PC-3 (cell line): Measurements from ENCODE around the gene GULP1. TPM values are rescaled to one million over a fixed set of nuclear protein-coding genes. Genes with fewer than 3 reads are reported as not detected.

ENCODE experiments used
- ATAC-seq: fragments of 200-7000 bp; cut with Tn5 transposase; 2 replicates; pipeline ENCODE4 v1.9.1; 2020; ENCODE audit warnings: mild to moderate bottlenecking, moderate library complexity
- BruUV-seq: library from RNA; stranded (reverse); fragments of 400-500 nt; replicated peaks from 2 replicates; lab custom pipeline; 2021; lab: Mats Ljungman, UMichigan
- CTCF ChIA-PET: fragments of 300-600 bp; sonication (Branson Sonifier 250); formaldehyde crosslinking; loops from one replicate; lab custom pipeline; 2022; ENCODE audit warnings: antibody characterized with exemption; lab: Charles Lee
- POLR2A ChIA-PET: fragments of 300-600 bp; sonication (Branson Sonifier 250); formaldehyde crosslinking; loops from one replicate; lab custom pipeline; 2022; ENCODE audit warnings: antibody characterized with exemption; ENCODE audit not compliant: unreplicated experiment; lab: Charles Lee
- DNase-seq: peaks from one replicate; pipeline ENCODE4 v3.0.0-alpha.2; 2015
- H2AFZ ChIP-seq: fragments of 300-600 bp; sonication (generic); 2 replicates; pipeline ENCODE4 v1.6.0; 2016; ENCODE audit warnings: antibody characterized with exemption, low read length
- H3F3A ChIP-seq: fragments of 300-600 bp; sonication (generic); one replicate; pipeline ENCODE4 v1.6.0; 2017; ENCODE audit warnings: antibody characterized with exemption, low read length, control low read depth, mild to moderate bottlenecking; ENCODE audit not compliant: unreplicated experiment
- H3K27ac ChIP-seq: fragments of 300-600 bp; sonication (generic); 2 replicates; pipeline ENCODE4 v1.5.1; 2016; ENCODE audit warnings: mild to moderate bottlenecking, low read length
- H3K27me3 ChIP-seq: fragments of 300-600 bp; sonication (generic); 2 replicates; pipeline ENCODE4 v1.6.1; 2016; ENCODE audit warnings: low read length, mixed read lengths
- H3K36me3 ChIP-seq: fragments of 300-600 bp; sonication (generic); 2 replicates; pipeline ENCODE4 v1.6.1; 2016; ENCODE audit warnings: low read depth, mixed run types, low read length, mixed read lengths
- H3K4me1 ChIP-seq: fragments of 300-600 bp; sonication (generic); 2 replicates; pipeline ENCODE4 v1.5.1; 2016; ENCODE audit warnings: low read length; ENCODE audit not compliant: insufficient read depth
- H3K4me2 ChIP-seq: fragments of 300-600 bp; sonication (generic); 2 replicates; pipeline ENCODE4 v1.6.0; 2016; ENCODE audit warnings: low read length
- H3K4me3 ChIP-seq: fragments of 300-600 bp; sonication (generic); 2 replicates; pipeline ENCODE4 v1.5.1; 2016; ENCODE audit warnings: mild to moderate bottlenecking, low read length, mixed read lengths
- H3K79me2 ChIP-seq: fragments of 300-600 bp; sonication (generic); 2 replicates; pipeline ENCODE4 v1.6.1; 2017; ENCODE audit warnings: low read length, mixed read lengths
- H3K9ac ChIP-seq: fragments of 300-600 bp; sonication (generic); 2 replicates; pipeline ENCODE4 v1.6.0; 2016; ENCODE audit warnings: mild to moderate bottlenecking, low read length
- H3K9me2 ChIP-seq: fragments of 300-600 bp; sonication (generic); replicated peaks from 2 replicates; pipeline ENCODE4 v1.6.1; 2016; ENCODE audit warnings: mixed run types, low read length, mixed read lengths
- H3K9me3 ChIP-seq: fragments of 300-600 bp; sonication (generic); 2 replicates; pipeline ENCODE4 v1.6.1; 2016; ENCODE audit warnings: low read length, mixed read lengths
- H4K20me1 ChIP-seq: fragments of 300-600 bp; sonication (generic); 2 replicates; pipeline ENCODE4 v1.6.1; 2016; ENCODE audit warnings: low read length, mixed read lengths
- CTCF ChIP-seq: fragments of 300-600 bp; sonication (generic); conservative IDR thresholded peaks from 2 replicates; pipeline ENCODE4 v1.5.1; 2017; ENCODE audit warnings: antibody characterized with exemption, low read depth, mild to moderate bottlenecking, low read length
- EZH2 ChIP-seq: fragments of 300-600 bp; sonication (generic); IDR thresholded peaks from one replicate; pipeline ENCODE4 v1.6.1; 2017; ENCODE audit warnings: antibody characterized with exemption, mild to moderate bottlenecking, low read length; ENCODE audit not compliant: unreplicated experiment
- EZH2phosphoT487 ChIP-seq: fragments of 300-600 bp; sonication (generic); IDR thresholded peaks from 2 replicates; pipeline ENCODE4 v1.6.1; 2018; ENCODE audit warnings: mild to moderate bottlenecking, antibody characterized with exemption, low read length, borderline replicate concordance
- intact Hi-C: fragments of 100-400 bp; cut with micrococcal nuclease; formaldehyde crosslinking; loops from 2 replicates; pipeline ENCODE4 v1.9.0; 2023
- total RNA-seq: library from RNA; depleted of rRNA; stranded (reverse); fragments of >200 nt; gene quantifications from 2 replicates; pipeline ENCODE4 v1.2.3, GENCODE V29; 2014

The GULP1 gene
- total RNA-seq, 1 experiment from 2014 or later: 25.5 TPM

- H2AFZ ChIP-seq: no peak overlapping the region
- H3F3A ChIP-seq: no peaks in the 10 kb centered on the region
- no peak for ATAC-seq
Observed at GRCh38 chr2:188497726-188498125, 206.1 kb downstream of the GULP1 start.

GRCh38 chr2:188503975-188504374 lies 212.3 kb downstream of the GULP1 start:
- no peak for TF ChIP-seq EZH2phosphoT487
- TF ChIP-seq EZH2: no peak
- no peak for TF ChIP-seq CTCF
- ATAC-seq (no peak), DNase-seq (no peak)
- no peaks in the 10 kb centered on the region for H3K9me2 ChIP-seq
- no TSS peak for BruUV-seq
- H3K9me3 ChIP-seq: no peaks in the 10 kb centered on the region
- no peaks in the 10 kb centered on the region for H3F3A ChIP-seq
- H3K27ac ChIP-seq: no peak overlapping the region
- no peak overlapping the region for H2AFZ ChIP-seq
- H3K36me3 ChIP-seq: no peaks in the 10 kb centered on the region
- H3K4me2 ChIP-seq: no peak overlapping the region
- no peaks in the 10 kb centered on the region for H3K27me3 ChIP-seq
- ChIA-PET CTCF (no interaction called here), POLR2A (interaction anchor here (0.7 kb wide), 1 partner anchor 53 kb away, joined by 3 read pairs; no protein-coding TSS in a partner anchor)
- no peak overlapping the region for H3K4me3 ChIP-seq
- no peaks in the 10 kb centered on the region for H3K4me1 ChIP-seq
- H3K9ac ChIP-seq: no peak overlapping the region
- no peaks in the 10 kb centered on the region for H4K20me1 ChIP-seq
- intact Hi-C loops: no loop called here
- H3K79me2 ChIP-seq: no peaks in the 10 kb centered on the region

More at GRCh38 chr2:188497726-188498125, 206.1 kb downstream of the GULP1 start:
- H3K4me2 ChIP-seq: no peak overlapping the region
- BruUV-seq: no TSS peak
- intact Hi-C loops: no loop called here
- no peak overlapping the region for H3K4me3 ChIP-seq
- no peaks in the 10 kb centered on the region for H3K27me3 ChIP-seq
- no peak for TF ChIP-seq CTCF
- TF ChIP-seq EZH2: no peak
- no peak for TF ChIP-seq EZH2phosphoT487
- H3K9me2 ChIP-seq: no peaks in the 10 kb centered on the region
- H3K4me1 ChIP-seq: no peaks in the 10 kb centered on the region
- no peak overlapping the region for H3K9ac ChIP-seq
- ChIA-PET CTCF (no interaction called here), POLR2A (no interaction called here)
- no peaks in the 10 kb centered on the region for H4K20me1 ChIP-seq
- no peaks in the 10 kb centered on the region for H3K36me3 ChIP-seq
- H3K9me3 ChIP-seq: no peaks in the 10 kb centered on the region
- no peaks in the 10 kb centered on the region for H3K79me2 ChIP-seq
- no peak overlapping the region for H3K27ac ChIP-seq
- no peak for DNase-seq

GRCh38 chr2:188506843-188507242 lies 215.2 kb downstream of the GULP1 start:
- CTCF ChIA-PET: no interaction called here

More at GRCh38 chr2:188506843-188507242, 215.2 kb downstream of the GULP1 start:
- H3K27ac ChIP-seq: no peak overlapping the region
- ATAC-seq (no peak), DNase-seq (no peak)
- intact Hi-C loops: loop anchor here (5.0 kb wide), 1 partner anchor 125 kb away; no protein-coding TSS in a partner anchor
- no peaks in the 10 kb centered on the region for H3K79me2 ChIP-seq
- H3F3A ChIP-seq: no peaks in the 10 kb centered on the region
- POLR2A ChIA-PET: no interaction called here
- H2AFZ ChIP-seq: no peak overlapping the region
- H3K4me2 ChIP-seq: no peak overlapping the region
- H3K27me3 ChIP-seq: no peaks in the 10 kb centered on the region
- no peak overlapping the region for H3K4me3 ChIP-seq
- H3K4me1 ChIP-seq: no peaks in the 10 kb centered on the region
- TF ChIP-seq CTCF (no peak), EZH2phosphoT487 (no peak), EZH2 (no peak)
- H3K36me3 ChIP-seq: no peaks in the 10 kb centered on the region
- no peaks in the 10 kb centered on the region for H3K9me3 ChIP-seq
- H3K9ac ChIP-seq: no peak overlapping the region
- H4K20me1 ChIP-seq: no peaks in the 10 kb centered on the region
- H3K9me2 ChIP-seq: no peaks in the 10 kb centered on the region
- no TSS peak for BruUV-seq
